ENCODE results near the gene CBX2.
A peak's percentile ranks its signal among the peaks of the same experiment; 100 is the strongest.

Gene CBX2

GRCh38 chr17:79777894-79778503 lies at the start of gene CBX2:
Gene CBX2 (plus strand): TSS chr17:79778148. CDS start chr17:79778236, 88 bp downstream.
- DNase-seq (ENCODE audit: low read depth in 2 of 2) = peak; percentile 59 to 75

- peak; percentile 76 to 78 for DNase-seq (ENCODE audit: low read depth in 2 of 2)
These were observed 49.6 kb upstream of the CBX2 start for GRCh38 chr17:79728169-79728907.

DNA sequence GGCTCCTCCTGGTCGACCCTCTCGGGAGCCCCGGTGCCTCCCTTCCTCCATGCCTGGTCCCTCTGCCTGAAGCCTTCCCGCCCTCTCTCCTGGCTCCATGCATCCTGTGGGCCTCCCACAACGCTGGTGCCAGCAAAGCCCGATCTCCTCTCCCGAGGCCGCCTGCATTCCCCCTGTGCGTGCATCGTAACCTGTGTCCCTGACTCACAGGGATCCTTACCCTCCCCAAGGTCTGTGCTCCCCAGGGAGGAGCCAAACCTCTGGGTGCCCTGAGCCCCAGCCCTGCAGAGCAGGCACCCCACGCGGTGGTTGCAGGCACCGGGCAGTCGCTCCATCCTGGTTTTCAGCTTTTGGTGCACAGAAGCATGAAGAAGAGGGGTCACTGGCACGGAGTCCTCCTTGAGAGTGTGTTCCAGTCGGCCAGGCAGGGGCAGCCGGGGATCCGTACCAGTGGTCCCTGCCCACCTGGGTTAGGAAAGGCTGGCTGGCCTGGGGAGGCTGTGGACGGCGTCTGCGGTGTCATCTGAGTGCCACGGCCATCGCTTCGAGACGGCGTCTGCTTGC lies 49.0 kb upstream of the CBX2 start:
- DNase-seq (ENCODE audit: low read depth in 2 of 2) = no peak

- DNase-seq (ENCODE audit: low read depth in 2 of 2) = no peak
These were observed 48.2 kb upstream of the CBX2 start for GRCh38 chr17:79729761-79730160.

- DNase-seq (ENCODE audit: low read depth in 2 of 2) = no peak
These were observed 47.5 kb upstream of the CBX2 start for GRCh38 chr17:79730437-79730768.

- no peak for DNase-seq (ENCODE audit: low read depth in 2 of 2)
These were observed 47.0 kb upstream of the CBX2 start, which contains the start of gene ENPP7 for GRCh38 chr17:79730769-79731483. Gene ENPP7 (plus strand): TSS chr17:79730943. CDS start chr17:79731140, 197 bp downstream.

- DNase-seq (ENCODE audit: low read depth in 2 of 2) = no peak
These were observed 45.7 kb upstream of the CBX2 start for GRCh38 chr17:79732254-79732653.

DNA sequence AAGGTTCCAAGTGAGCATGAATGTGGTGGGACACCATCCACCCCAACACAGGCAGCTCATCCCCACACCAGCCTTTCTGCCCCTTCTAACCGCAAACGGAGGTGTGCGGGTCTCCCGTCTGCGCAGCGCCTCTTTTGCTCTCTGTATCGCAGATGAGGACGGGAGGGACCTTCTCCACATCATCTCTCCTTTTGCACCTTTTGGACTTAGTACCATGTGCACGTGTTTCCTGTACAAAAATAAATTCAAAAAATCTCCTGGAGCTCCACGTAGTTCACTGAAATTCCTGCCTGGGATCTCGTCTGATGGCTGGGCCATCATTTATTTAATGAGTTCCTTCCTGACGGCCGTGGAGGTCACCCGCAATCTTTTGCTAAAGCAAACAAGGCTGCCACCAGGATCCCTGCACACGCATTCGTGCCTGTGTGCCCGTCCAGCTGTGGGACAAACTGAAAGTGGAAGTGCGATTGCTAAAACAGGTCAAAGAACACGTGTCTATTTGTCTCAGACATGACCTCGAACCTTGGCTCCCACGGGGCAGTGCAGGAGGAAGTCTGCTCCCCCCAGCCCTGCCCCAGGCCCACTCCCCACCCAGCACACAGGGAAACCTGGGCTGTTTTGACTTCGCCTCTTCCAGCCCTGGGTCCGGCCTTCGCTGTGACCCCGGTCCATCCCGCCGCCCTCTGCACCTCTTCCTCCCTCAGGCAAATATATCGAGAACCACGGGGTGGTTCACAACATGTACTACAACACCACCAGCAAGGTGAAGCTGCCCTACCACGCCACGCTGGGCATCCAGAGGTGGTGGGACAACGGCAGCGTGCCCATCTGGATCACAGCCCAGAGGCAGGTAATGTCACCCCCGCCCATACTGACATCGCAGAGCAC lies 44.9 kb upstream of the CBX2 start:
- no peak for DNase-seq (ENCODE audit: low read depth in 2 of 2)

GRCh38 chr17:79733692-79734070 lies 44.3 kb upstream of the CBX2 start:
- no peak for DNase-seq (ENCODE audit: low read depth in 2 of 2)

DNA sequence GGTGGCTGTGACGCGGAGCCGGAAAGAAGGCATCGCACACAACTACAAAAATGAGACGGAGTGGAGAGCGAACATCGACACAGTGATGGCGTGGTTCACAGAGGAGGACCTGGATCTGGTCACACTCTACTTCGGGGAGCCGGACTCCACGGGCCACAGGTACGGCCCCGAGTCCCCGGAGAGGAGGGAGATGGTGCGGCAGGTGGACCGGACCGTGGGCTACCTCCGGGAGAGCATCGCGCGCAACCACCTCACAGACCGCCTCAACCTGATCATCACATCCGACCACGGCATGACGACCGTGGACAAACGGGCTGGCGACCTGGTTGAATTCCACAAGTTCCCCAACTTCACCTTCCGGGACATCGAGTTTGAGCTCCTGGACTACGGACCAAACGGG lies 42.9 kb upstream of the CBX2 start:
- no peak for DNase-seq (ENCODE audit: low read depth in 2 of 2)

- no peak for DNase-seq (ENCODE audit: low read depth in 2 of 2)
These were observed 40.7 kb upstream of the CBX2 start for GRCh38 chr17:79737046-79737921.

DNA sequence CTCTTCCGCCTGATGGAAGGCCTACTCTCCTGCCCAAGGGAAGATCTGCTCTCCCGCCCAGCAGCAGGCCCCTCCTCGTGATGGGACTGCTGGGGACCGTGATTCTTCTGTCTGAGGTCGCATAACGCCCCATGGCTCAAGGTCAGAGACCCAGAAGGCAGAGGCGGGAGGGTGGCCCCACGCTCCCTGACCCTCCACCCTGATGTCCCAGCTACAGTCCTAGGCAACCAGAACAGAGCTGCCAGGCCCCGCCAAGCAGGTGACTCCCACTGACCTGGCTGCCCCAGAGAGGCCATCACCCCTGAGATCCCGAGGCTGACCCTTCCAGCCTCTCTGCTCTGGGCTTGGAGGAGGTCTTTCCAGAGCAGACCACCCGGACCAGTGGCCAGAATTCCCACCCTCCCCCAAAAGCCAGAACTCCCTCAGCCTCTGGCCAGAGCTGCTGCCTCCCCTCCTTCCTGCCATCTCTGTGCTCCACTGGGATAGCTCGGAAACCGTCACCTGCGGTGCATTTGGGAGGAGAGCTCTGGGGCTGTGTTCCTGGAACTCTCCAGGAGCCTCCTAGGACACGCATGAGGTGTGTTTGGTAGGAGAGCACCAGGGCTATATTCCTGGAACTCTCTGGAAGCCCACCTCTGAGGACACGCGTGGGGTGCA lies 39.9 kb upstream of the CBX2 start:
- no peak for DNase-seq (ENCODE audit: low read depth in 2 of 2)

DNA sequence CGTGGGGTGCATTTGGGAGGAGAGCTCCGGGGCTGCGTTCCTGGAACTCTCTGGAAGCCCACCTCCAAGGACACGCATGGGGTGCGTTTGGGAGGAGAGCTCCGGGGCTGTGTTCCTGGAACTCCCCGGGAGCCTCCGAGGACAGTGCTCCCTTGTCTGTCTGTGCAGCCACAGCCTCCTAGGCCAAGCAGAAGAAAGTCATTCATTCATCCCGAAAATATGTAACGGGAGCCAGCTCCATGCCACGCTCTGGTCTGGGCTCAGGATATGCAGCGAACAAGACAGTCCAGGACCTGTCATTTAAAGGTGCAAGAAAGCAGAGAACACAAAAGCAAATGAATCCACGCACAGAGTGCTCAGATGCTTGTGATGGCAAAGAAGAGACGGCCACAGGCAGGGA lies 39.3 kb upstream of the CBX2 start:
- DNase-seq (ENCODE audit: low read depth in 2 of 2) = no peak

DNA sequence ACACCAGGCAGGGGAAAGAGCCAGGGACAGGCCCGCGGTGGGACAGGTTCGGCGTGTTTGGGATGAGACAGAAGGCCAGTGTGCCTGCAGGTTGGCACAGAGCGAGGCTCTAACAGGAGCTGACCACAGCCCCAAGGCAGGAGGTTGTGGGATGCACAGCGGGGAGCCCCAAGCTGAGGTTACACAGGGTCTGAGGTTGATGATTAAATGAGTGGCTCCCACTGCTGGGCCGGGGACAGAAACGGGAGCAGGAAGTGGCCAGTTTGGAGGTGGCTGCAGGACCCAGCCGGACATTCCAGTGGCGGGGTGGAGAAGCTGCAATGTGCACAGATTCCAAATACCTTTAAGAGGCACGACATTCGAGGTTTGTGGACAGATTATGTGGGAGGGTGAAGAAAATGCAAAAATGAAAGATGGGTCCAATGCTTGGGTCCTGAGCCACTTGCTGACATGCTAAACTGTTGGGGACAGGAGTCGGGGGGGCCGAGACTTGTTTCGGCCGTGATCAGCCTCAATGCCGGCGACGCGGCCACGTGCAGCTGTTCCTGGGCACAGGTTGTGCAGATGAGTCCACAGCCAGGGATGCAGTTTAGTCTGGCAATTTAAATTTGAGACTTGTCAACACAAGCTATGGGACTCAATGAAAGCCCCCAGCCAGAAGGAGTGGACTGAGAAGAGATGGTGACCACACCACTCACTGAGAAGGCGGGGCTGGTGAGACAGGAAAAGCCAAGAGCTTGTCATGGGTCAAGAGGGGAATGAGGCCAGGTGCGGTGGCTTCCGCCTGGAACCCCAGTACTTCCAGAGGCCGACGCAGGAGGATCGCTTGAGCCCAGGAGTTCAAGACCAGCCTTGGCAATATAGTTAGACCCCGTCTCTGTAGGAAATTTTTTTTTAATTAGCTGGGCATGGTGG lies 38.5 kb upstream of the CBX2 start:
- DNase-seq (ENCODE audit: low read depth in 2 of 2) = no peak

- no peak for DNase-seq (ENCODE audit: low read depth in 2 of 2)
These were observed 37.5 kb upstream of the CBX2 start for GRCh38 chr17:79740413-79740812.

DNA sequence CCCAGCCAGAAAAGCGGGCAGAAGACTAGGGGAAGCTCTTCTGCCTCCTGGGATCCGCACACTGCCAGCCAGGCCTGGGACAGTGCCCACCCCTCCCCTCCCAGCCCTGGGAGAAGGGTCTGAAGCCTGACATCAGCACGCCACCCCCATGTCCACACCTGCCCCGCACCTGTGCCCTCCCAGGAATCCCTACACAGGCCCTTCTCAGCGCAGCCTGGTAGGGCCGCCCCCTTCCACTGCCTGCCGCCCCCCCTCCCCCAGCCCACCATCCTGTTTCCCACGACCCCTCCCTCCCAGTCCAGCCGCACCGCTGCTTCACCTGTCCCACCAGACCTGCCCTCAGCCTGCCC lies 36.6 kb upstream of the CBX2 start:
- DNase-seq (ENCODE audit: low read depth in 2 of 2) = no peak

GRCh38 chr17:79741751-79742588 lies 36.0 kb upstream of the CBX2 start:
- DNase-seq (ENCODE audit: low read depth in 2 of 2) = peak; percentile 24 to 68

- DNase-seq (ENCODE audit: low read depth in 2 of 2) = no peak
These were observed 35.4 kb upstream of the CBX2 start for GRCh38 chr17:79742589-79742918.

Measured in stimulated activated CD4-positive, alpha-beta T cell treated with anti-CD3 and anti-CD28 coated beads, Interleukin-15, amount 100 ng/mL, for 48 hours (primary cell).